Parathyroid adenoma (tissue), 2 donors: ENCODE data around the gene CAMK2D.

Source experiments
- H2AFZ ChIP-seq: fragments of 300-600 bp; sonication (generic); one replicate; pipeline ENCODE4 v1.7.0; 2017; ENCODE audit warnings: antibody characterized with exemption, mild to moderate bottlenecking
- H3K27ac ChIP-seq: fragments of 300-600 bp; sonication (generic); one replicate; pipeline ENCODE4 v1.7.0; 2017
- H3K27me3 ChIP-seq: fragments of 300-600 bp; sonication (generic); one replicate; pipeline ENCODE4 v1.7.0; 2017; ENCODE audit warnings: low read length; ENCODE audit not compliant: control insufficient read depth, insufficient read depth
- H3K36me3 ChIP-seq: fragments of 300-600 bp; sonication (generic); one replicate; pipeline ENCODE4 v1.7.0; 2017; ENCODE audit warnings: low read length; ENCODE audit not compliant: control insufficient read depth, insufficient read depth
- H3K4me1 ChIP-seq: fragments of 300-600 bp; sonication (generic); one replicate; pipeline ENCODE4 v1.7.0; 2017; ENCODE audit warnings: control low read depth
- H3K4me2 ChIP-seq: fragments of 300-600 bp; sonication (generic); one replicate; pipeline ENCODE4 v1.7.0; 2017; ENCODE audit warnings: low read length
- H3K4me3 ChIP-seq: fragments of 300-600 bp; sonication (generic); one replicate; pipeline ENCODE4 v1.7.0; 2017; ENCODE audit warnings: low read depth, low read length
- H3K79me2 ChIP-seq: fragments of 300-600 bp; sonication (generic); one replicate; pipeline ENCODE4 v1.7.0; 2017; ENCODE audit warnings: control low read depth
- H3K9ac ChIP-seq: fragments of 300-600 bp; sonication (generic); one replicate; pipeline ENCODE4 v1.7.0; 2017; ENCODE audit warnings: mild to moderate bottlenecking
- H3K9me3 ChIP-seq: fragments of 300-600 bp; sonication (generic); one replicate; pipeline ENCODE4 v1.7.0; 2017; ENCODE audit warnings: low read length; ENCODE audit not compliant: control insufficient read depth
- TF ChIP-seq, protein P1 (sequence below): fragments of 300-600 bp; sonication (generic); IDR thresholded peaks from one replicate; pipeline ENCODE4 v1.7.0; 2017; ENCODE audit warnings: antibody characterized with exemption, mild to moderate bottlenecking
- donor health status: primary hyperparathyroidism.

Gene CAMK2D

DNA sequence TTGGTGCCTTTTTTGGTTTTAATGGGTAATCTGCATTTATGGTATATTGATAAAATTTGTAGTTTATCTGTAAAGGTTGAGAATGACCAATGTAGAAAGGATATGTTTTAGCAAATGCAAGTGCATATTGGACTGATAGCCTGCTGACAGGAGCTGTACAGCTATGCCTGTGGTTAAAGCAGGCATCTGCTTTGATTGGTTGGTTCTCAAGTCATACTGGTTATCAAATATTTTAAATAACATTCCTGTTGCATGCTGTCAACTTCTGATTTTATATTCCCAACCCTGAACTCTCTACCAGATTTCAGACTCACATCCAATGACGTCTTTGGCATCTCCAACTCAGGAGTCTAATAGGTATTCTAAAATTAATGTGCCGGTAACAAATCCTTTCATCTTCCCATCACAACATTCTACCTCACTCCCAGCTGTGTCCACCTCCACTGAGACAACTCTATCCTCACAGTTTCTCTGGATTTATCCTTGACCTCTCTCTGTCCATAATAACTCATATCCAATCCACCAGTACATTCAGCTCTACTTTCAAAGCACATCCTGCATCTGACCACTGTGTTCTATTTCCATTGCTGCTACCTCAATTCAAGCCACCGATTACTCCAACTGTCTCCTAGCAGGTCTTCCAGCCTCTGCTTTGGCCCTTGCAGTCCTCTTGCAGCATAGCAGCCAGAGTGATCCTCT is 125.7 kb downstream of the CAMK2D start:
- Histone ChIP-seq H3K9me3 (no peaks in the 10 kb centered on the region), H3K4me2 (no peak overlapping the region), H3K27ac (no peak overlapping the region), H3K36me3 (no peaks in the 10 kb centered on the region), H3K27me3 (no peaks in the 10 kb centered on the region), H3K9ac (no peak overlapping the region), H3K4me1 (no peaks in the 10 kb centered on the region), H2AFZ (no peak overlapping the region), H3K79me2 (no peaks in the 10 kb centered on the region), H3K4me3 (no peak overlapping the region)
- TF ChIP-seq, protein P1, sequence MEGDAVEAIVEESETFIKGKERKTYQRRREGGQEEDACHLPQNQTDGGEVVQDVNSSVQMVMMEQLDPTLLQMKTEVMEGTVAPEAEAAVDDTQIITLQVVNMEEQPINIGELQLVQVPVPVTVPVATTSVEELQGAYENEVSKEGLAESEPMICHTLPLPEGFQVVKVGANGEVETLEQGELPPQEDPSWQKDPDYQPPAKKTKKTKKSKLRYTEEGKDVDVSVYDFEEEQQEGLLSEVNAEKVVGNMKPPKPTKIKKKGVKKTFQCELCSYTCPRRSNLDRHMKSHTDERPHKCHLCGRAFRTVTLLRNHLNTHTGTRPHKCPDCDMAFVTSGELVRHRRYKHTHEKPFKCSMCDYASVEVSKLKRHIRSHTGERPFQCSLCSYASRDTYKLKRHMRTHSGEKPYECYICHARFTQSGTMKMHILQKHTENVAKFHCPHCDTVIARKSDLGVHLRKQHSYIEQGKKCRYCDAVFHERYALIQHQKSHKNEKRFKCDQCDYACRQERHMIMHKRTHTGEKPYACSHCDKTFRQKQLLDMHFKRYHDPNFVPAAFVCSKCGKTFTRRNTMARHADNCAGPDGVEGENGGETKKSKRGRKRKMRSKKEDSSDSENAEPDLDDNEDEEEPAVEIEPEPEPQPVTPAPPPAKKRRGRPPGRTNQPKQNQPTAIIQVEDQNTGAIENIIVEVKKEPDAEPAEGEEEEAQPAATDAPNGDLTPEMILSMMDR, result no peak

DNA sequence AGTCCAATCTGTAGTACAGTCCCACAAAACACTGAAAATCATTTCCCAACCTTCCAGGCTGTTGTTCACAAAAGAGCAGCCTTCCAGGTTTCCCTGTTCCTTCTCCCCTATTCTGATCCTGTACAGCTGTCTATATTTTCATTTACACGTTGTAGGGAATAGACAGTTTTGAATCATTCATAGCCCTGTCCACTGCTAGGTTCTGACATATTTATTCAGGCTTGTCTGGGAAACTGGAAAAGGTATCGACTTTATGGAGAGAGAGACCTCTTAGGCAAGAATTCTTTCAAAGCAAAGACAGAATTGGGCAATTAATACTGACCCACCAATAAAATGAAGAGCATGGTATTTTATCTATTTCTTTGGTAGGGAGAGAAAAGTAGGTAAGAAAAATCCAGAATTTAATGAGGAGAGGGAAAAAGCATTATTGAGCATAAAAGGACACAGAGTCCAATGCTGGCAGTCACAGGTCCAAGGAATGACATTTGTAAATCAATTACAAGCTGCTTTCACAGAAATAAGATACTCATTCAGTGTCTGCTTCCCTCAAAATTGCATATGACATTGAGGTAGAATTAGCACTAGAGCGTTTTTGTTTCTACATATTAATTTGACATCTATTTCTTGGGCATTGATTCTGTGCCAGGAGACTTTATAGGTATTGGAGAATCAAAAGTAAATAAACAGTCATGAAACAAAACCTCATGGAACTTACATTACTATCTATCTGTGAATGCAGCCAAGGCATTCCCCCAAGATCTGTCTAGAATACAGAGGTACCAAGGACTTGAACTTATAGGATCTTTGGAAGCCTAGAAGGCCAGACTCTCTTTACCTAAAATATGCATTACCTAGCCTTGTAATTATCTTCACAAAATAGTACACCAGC is 127.2 kb downstream of the CAMK2D start:
- Histone ChIP-seq H3K4me1 (no peaks in the 10 kb centered on the region), H3K4me2 (no peak overlapping the region), H3K79me2 (peaks cover 2% of the 10 kb centered on the region), H3K9ac (no peak overlapping the region), H3K27ac (no peak overlapping the region), H2AFZ (no peak overlapping the region), H3K4me3 (no peak overlapping the region), H3K27me3 (no peaks in the 10 kb centered on the region), H3K9me3 (no peaks in the 10 kb centered on the region), H3K36me3 (no peaks in the 10 kb centered on the region)
- TF ChIP-seq, protein P1, result no peak

DNA sequence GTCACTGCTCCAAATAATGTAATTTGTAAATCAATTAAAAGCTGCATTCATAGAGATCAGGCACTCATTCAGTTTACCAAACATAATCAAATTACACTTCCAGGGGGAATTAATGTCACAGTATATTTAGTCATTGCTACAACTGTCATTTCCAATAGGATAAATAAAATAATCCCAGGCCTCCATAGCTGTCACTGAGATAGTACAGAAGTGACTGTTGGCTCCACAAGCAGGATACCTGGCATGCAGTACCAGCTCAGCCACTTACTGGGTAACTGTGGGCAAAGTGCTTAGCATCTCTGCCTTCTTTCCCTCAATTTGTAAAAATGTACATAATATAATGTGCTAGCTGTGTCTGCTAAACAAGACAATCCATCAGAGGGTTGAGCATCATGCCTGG is 128.1 kb downstream of the CAMK2D start:
- no peak overlapping the region for H3K4me2 ChIP-seq
- H3K4me1 ChIP-seq, result no peaks in the 10 kb centered on the region

DNA sequence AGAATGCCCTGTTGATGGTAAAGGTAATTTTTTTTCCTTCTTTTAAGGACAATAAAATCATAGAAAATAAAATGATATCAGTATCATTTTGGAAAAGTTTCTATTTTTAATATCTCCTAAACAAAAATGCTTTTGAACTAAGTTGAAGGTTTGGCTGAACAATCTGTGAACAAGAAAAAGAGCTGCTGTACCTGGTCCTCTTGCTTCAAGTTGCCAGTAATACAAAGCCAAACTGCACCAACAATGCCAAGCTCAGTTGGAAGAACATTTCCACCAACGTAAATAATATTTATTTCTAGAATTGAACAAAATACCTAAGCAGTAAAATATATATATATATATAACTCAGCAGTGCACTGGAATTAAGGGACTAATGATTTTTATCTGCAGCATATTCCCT is 132.8 kb downstream of the CAMK2D start:
- H3K36me3 ChIP-seq, result no peaks in the 10 kb centered on the region
- no peaks in the 10 kb centered on the region for H3K27me3 ChIP-seq
- peaks cover 6% of the 10 kb centered on the region for H3K4me1 ChIP-seq
- peaks cover 2% of the 10 kb centered on the region for H3K79me2 ChIP-seq
- H3K9me3 ChIP-seq, result no peaks in the 10 kb centered on the region
- TF ChIP-seq, protein P1, result no peak
- H2AFZ ChIP-seq, result no peak overlapping the region
- H3K4me3 ChIP-seq, result no peak overlapping the region
- H3K9ac ChIP-seq, result no peak overlapping the region
- no peak overlapping the region for H3K27ac ChIP-seq
- no peak overlapping the region for H3K4me2 ChIP-seq

More for the DNA sequence above, 128.1 kb downstream of the CAMK2D start:
- H3K27ac ChIP-seq, result no peak overlapping the region
- no peaks in the 10 kb centered on the region for H3K27me3 ChIP-seq
- H3K79me2 ChIP-seq, result peaks cover 2% of the 10 kb centered on the region
- H3K36me3 ChIP-seq, result no peaks in the 10 kb centered on the region
- TF ChIP-seq, protein P1, result no peak
- H3K9ac ChIP-seq, result no peak overlapping the region
- H2AFZ ChIP-seq, result no peak overlapping the region
- no peak overlapping the region for H3K4me3 ChIP-seq
- no peaks in the 10 kb centered on the region for H3K9me3 ChIP-seq
